HG03575 (cell line): ENCODE measurements around the gene ARHGAP31.
"Not testable (repeated sequence)": the region's sequence is repeated elsewhere in the genome, so short reads cannot be mapped to it uniquely, and the experiment has no call there.

ENCODE experiments used
- ATAC-seq: cut with Tn5 transposase; IDR thresholded peaks from one replicate; pipeline ENCODE4 v1.9.1; 2021; ENCODE audit not compliant: unreplicated experiment, insufficient number of reproducible peaks, low FRiP score; ENCODE audit errors: extremely low read depth

The ARHGAP31 gene

GRCh38 chr3:119293105-119293870 lies 895 bp upstream of the ARHGAP31 start:
- no peak for ATAC-seq

GRCh38 chr3:119294696-119295671 lies 801 bp downstream of the ARHGAP31 start:
- ATAC-seq = no peak

GRCh38 chr3:119295816-119296726 lies 1.9 kb downstream of the ARHGAP31 start:
- no peak for ATAC-seq

- no peak for ATAC-seq
These were observed 2.5 kb downstream of the ARHGAP31 start for GRCh38 chr3:119296727-119297122.

GRCh38 chr3:119297169-119297568 lies 3.0 kb downstream of the ARHGAP31 start:
- ATAC-seq = no peak

- no peak for ATAC-seq
These were observed 4.4 kb downstream of the ARHGAP31 start for GRCh38 chr3:119298565-119298941.

GRCh38 chr3:119300991-119301391 lies 6.8 kb downstream of the ARHGAP31 start:
- no peak for ATAC-seq

GRCh38 chr3:119301662-119302061 lies 7.5 kb downstream of the ARHGAP31 start:
- ATAC-seq = no peak

GRCh38 chr3:119302697-119303551 lies 8.7 kb downstream of the ARHGAP31 start:
- no peak for ATAC-seq

- no peak for ATAC-seq
These were observed 10.1 kb downstream of the ARHGAP31 start for GRCh38 chr3:119304201-119304713.

GRCh38 chr3:119305286-119305685 lies 11.1 kb downstream of the ARHGAP31 start:
- ATAC-seq = no peak

GRCh38 chr3:119306378-119306777 lies 12.2 kb downstream of the ARHGAP31 start:
- ATAC-seq = not testable (repeated sequence)

GRCh38 chr3:119308355-119308754 lies 14.2 kb downstream of the ARHGAP31 start:
- ATAC-seq = no peak

- no peak for ATAC-seq
These were observed 15.4 kb downstream of the ARHGAP31 start for GRCh38 chr3:119309591-119309990.

- ATAC-seq = no peak
These were observed 15.9 kb downstream of the ARHGAP31 start for GRCh38 chr3:119310071-119310470.

GRCh38 chr3:119311081-119311925 lies 17.1 kb downstream of the ARHGAP31 start:
- ATAC-seq = no peak

GRCh38 chr3:119313461-119313860 lies 19.3 kb downstream of the ARHGAP31 start:
- no peak for ATAC-seq
